K562 (cell line): ENCODE measurements around the gene CYP2A6.
"Not testable (repeated sequence)": the region's sequence is repeated elsewhere in the genome, so short reads cannot be mapped to it uniquely, and the experiment has no call there.

Source experiments
- HLTF ChIP-seq: fragments of 450-650 bp; IDR thresholded peaks from 2 replicates; pipeline ENCODE4 v1.6.1; 2016
- MAZ ChIP-seq, 2 experiments: fragments of 450-650 bp in 1 of 2; sonication (generic) in 1 of 2; formaldehyde crosslinking; IDR thresholded peaks in 1 of 2; conservative IDR thresholded peaks in 1 of 2; 2 replicates each; pipeline versions ENCODE4 v1.4.0 to v1.5.0; 2020; ENCODE audit warnings: mild to moderate bottlenecking in 1 of 2, missing genetic modification reagents in 1 of 2
- POLR2A ChIP-seq: fragments of 450-650 bp; conservative IDR thresholded peaks from 2 replicates; pipeline ENCODE4 v1.6.1; 2016
- TRIM28 ChIP-seq: fragments of 450-650 bp; IDR thresholded peaks from 2 replicates; pipeline ENCODE4 v1.6.1; 2017
- ZNF274 ChIP-seq: IDR thresholded peaks from 2 replicates; pipeline ENCODE4 v1.6.1; 2011; ENCODE audit warnings: low read depth, mild to moderate bottlenecking, low read length, moderate library complexity, borderline replicate concordance
- TF ChIP-seq, protein P1 (sequence below): sonication (generic); formaldehyde crosslinking; IDR thresholded peaks from 2 replicates; pipeline ENCODE4 v1.5.0; 2020; ENCODE audit warnings: missing genetic modification reagents
- TF ChIP-seq, protein P2 (sequence below): fragments of 250-450 bp; sonication (Bioruptor Pico); IDR thresholded peaks from 2 replicates; pipeline ENCODE4 v1.8.0; 2022; ENCODE audit warnings: inconsistent platforms, mild to moderate bottlenecking, moderate library complexity, borderline replicate concordance
- TF ChIP-seq, protein P3 (sequence below): sonication (generic); formaldehyde crosslinking; IDR thresholded peaks from 2 replicates; pipeline ENCODE4 v1.8.0; 2022; ENCODE audit warnings: mild to moderate bottlenecking, missing genetic modification reagents, borderline replicate concordance

DNA sequence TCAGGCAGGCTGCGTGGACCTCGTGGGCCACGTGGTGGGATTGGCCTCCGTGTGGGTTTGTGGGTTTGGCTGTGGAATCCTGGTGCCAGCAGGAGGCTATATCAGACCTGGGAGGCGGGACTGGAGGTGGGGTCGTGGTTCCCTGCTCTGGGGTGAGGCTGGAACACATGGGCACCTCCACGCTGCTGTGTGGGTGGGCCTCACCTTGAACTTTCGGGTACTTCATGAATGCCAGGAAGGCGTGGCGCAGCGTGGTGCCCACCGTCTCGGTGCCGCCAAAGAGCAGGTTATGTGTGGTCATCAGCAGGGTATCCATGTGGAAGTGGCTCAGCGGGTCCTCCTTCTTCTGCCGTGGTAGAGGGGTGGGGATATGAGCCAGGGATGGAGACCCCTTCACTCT lies 25.3 kb downstream of the CYP2A6 start:
- not testable (repeated sequence) for TF ChIP-seq HLTF; MAZ (CRISPR knock-in tag; conservative IDR thresholded peaks at IDR 0.05 in 1 of 2, IDR thresholded peaks at IDR 0.05 in 1 of 2); TRIM28; POLR2A; ZNF274
- TF ChIP-seq, protein P1, sequence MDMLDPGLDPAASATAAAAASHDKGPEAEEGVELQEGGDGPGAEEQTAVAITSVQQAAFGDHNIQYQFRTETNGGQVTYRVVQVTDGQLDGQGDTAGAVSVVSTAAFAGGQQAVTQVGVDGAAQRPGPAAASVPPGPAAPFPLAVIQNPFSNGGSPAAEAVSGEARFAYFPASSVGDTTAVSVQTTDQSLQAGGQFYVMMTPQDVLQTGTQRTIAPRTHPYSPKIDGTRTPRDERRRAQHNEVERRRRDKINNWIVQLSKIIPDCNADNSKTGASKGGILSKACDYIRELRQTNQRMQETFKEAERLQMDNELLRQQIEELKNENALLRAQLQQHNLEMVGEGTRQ (CRISPR knock-in tag): not testable (repeated sequence)
- TF ChIP-seq, protein P2, sequence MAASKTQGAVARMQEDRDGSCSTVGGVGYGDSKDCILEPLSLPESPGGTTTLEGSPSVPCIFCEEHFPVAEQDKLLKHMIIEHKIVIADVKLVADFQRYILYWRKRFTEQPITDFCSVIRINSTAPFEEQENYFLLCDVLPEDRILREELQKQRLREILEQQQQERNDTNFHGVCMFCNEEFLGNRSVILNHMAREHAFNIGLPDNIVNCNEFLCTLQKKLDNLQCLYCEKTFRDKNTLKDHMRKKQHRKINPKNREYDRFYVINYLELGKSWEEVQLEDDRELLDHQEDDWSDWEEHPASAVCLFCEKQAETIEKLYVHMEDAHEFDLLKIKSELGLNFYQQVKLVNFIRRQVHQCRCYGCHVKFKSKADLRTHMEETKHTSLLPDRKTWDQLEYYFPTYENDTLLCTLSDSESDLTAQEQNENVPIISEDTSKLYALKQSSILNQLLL (CRISPR knock-in tag): not testable (repeated sequence)
- TF ChIP-seq, protein P3, sequence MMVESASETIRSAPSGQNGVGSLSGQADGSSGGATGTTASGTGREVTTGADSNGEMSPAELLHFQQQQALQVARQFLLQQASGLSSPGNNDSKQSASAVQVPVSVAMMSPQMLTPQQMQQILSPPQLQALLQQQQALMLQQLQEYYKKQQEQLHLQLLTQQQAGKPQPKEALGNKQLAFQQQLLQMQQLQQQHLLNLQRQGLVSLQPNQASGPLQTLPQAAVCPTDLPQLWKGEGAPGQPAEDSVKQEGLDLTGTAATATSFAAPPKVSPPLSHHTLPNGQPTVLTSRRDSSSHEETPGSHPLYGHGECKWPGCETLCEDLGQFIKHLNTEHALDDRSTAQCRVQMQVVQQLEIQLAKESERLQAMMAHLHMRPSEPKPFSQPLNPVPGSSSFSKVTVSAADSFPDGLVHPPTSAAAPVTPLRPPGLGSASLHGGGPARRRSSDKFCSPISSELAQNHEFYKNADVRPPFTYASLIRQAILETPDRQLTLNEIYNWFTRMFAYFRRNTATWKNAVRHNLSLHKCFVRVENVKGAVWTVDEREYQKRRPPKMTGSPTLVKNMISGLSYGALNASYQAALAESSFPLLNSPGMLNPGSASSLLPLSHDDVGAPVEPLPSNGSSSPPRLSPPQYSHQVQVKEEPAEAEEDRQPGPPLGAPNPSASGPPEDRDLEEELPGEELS (CRISPR knock-in tag): not testable (repeated sequence)
